GM21367 (cell line): ENCODE measurements around the gene TADA3.

Experiments
- ATAC-seq: cut with Tn5 transposase; IDR thresholded peaks from one replicate; pipeline ENCODE4 v1.9.1; 2021; ENCODE audit not compliant: unreplicated experiment

Gene TADA3

GRCh38 chr3:9792405-9793160, at the start of gene TADA3, which contains the start of gene ARPC4:
TADA3 (minus strand) TSS chr3:9792473; CDS start chr3:9791466, 1,007 bp downstream.
ARPC4 (plus strand) TSS chr3:9793082; CDS start chr3:9793122, 40 bp downstream.
- peak; percentile 72 for ATAC-seq

- ATAC-seq, result no peak
Observed at GRCh38 chr3:9841015-9841414, 48.7 kb upstream of the TADA3 start.

GRCh38 chr3:9838856-9839255, 46.6 kb upstream of the TADA3 start:
- no peak for ATAC-seq

GRCh38 chr3:9837701-9838582, 45.7 kb upstream of the TADA3 start:
- ATAC-seq, result no peak

- ATAC-seq, result no peak
Observed at GRCh38 chr3:9834520-9835380, 42.5 kb upstream of the TADA3 start.

GRCh38 chr3:9833078-9833477, 40.8 kb upstream of the TADA3 start:
- no peak for ATAC-seq

- no peak for ATAC-seq
Observed at GRCh38 chr3:9831253-9831652, 39.0 kb upstream of the TADA3 start.

GRCh38 chr3:9828801-9829755, 36.8 kb upstream of the TADA3 start:
- ATAC-seq, result no peak

- no peak for ATAC-seq
Observed at GRCh38 chr3:9826815-9827573, 34.7 kb upstream of the TADA3 start.

GRCh38 chr3:9825451-9826040, 33.3 kb upstream of the TADA3 start:
- ATAC-seq, result no peak

- ATAC-seq, result no peak
Observed at GRCh38 chr3:9820946-9821345, 28.7 kb upstream of the TADA3 start.

GRCh38 chr3:9820543-9820942, 28.3 kb upstream of the TADA3 start:
- no peak for ATAC-seq

- no peak for ATAC-seq
Observed at GRCh38 chr3:9818666-9819335, 26.5 kb upstream of the TADA3 start.

GRCh38 chr3:9817436-9817835, 25.2 kb upstream of the TADA3 start:
- ATAC-seq, result no peak

- no peak for ATAC-seq
Observed at GRCh38 chr3:9815986-9816385, 23.7 kb upstream of the TADA3 start.

GRCh38 chr3:9812870-9813483, 20.7 kb upstream of the TADA3 start:
- no peak for ATAC-seq

- ATAC-seq, result no peak
Observed at GRCh38 chr3:9810846-9811245, 18.6 kb upstream of the TADA3 start.

- ATAC-seq, result no peak
Observed at GRCh38 chr3:9810433-9810770, 18.1 kb upstream of the TADA3 start.
